K562 (cell line): Measurements from ENCODE around the gene SEC23IP. TPM values are rescaled to one million over a fixed set of nuclear protein-coding genes. Genes with fewer than 3 reads are reported as not detected.

ENCODE experiments used
- ATAC-seq: fragments of 200-7000 bp; cut with Tn5 transposase; 3 replicates; pipeline ENCODE4 v1.9.1; 2020; ENCODE audit warnings: moderate library complexity
- BruUV-seq: library from RNA; stranded (reverse); fragments of 400-500 nt; replicated peaks from 2 replicates; lab custom pipeline; 2021; lab: Mats Ljungman, UMichigan
- CTCF ChIA-PET: fragments of 300-600 bp; formaldehyde crosslinking; extraction: SDS; loops from one replicate; lab custom pipeline; 2021; ENCODE audit warnings: low intra/inter-chr PET ratio; lab: Yijun Ruan, JAX
- POLR2A ChIA-PET: fragments of 300-600, 350-650 bp; sonication (Branson Sonifier 250); formaldehyde crosslinking; extraction: SDS; loops from one replicate; lab custom pipeline; 2021; ENCODE audit warnings: antibody characterized with exemption, inconsistent platforms; lab: Yijun Ruan, JAX
- DNase-seq, 4 experiments: peaks; one replicate each; pipeline versions ENCODE4 v3.0.0 to v3.0.0-alpha.2; 2011 to 2018; ENCODE audit warnings: low spot score in 3 of 4, mixed read lengths in 3 of 4; ENCODE audit errors: extremely low read depth in 1 of 4
- FAIRE-seq: peaks from 2 replicates; lab custom pipeline; 2011; peaks lifted over from hg19 to GRCh38; lab: Jason Lieb, UNC
- H2AFZ ChIP-seq: 2 replicates; pipeline ENCODE4 v1.6.0; 2011; ENCODE audit warnings: low read depth, low read length, control low read depth, inconsistent platforms
- H3K27ac ChIP-seq: fragments of 200-600 bp; 3 replicates; pipeline ENCODE4 v1.8.0; 2011; ENCODE audit warnings: low read depth, mild to moderate bottlenecking, control low read depth, inconsistent platforms, low read length, moderate library complexity, mixed read lengths; ENCODE audit errors: extremely low read depth
- H3K27me3 ChIP-seq, 2 experiments: fragments of 300-600 bp in 1 of 2; 2 replicates in 1 of 2; 3 replicates in 1 of 2; pipeline versions ENCODE4 v1.6.0 to v1.8.0; 2011; ENCODE audit warnings: inconsistent platforms in 2 of 2, low read length in 2 of 2, mild to moderate bottlenecking in 1 of 2, mixed read lengths in 1 of 2, moderate library complexity in 1 of 2; ENCODE audit not compliant: control insufficient read depth in 2 of 2, insufficient read depth in 2 of 2
- H3K36me3 ChIP-seq: fragments of 300-600 bp; 3 replicates; pipeline ENCODE4 v1.8.0; 2011; ENCODE audit warnings: mild to moderate bottlenecking, low read length, inconsistent platforms; ENCODE audit not compliant: control insufficient read depth, insufficient read depth
- H3K4me1 ChIP-seq, 2 experiments: fragments of 200-600 bp in 1 of 2; replicated peaks in 1 of 2; 2 replicates in 1 of 2; 3 replicates in 1 of 2; pipeline versions ENCODE4 v1.5.1 to v1.8.0; 2011; ENCODE audit warnings: inconsistent platforms in 2 of 2, low read length in 2 of 2, mild to moderate bottlenecking in 1 of 2, mixed read lengths in 1 of 2, moderate library complexity in 1 of 2; ENCODE audit not compliant: control insufficient read depth in 2 of 2, insufficient read depth in 2 of 2
- H3K4me2 ChIP-seq: 2 replicates; pipeline ENCODE4 v1.6.1; 2011; ENCODE audit warnings: low read length, control low read depth, inconsistent platforms, mixed read lengths; ENCODE audit not compliant: insufficient read depth
- H3K4me3 ChIP-seq: fragments of 200-600 bp; sonication (generic), shearing (Covaris generic); 2 replicates; pipeline ENCODE4 v1.5.1; 2016; ENCODE audit warnings: control low read depth, inconsistent platforms
- H3K79me2 ChIP-seq: fragments of 200-600 bp; 3 replicates; pipeline ENCODE4 v1.8.0; 2011; ENCODE audit warnings: low read length, inconsistent platforms; ENCODE audit not compliant: control insufficient read depth, insufficient read depth
- H3K9ac ChIP-seq, 2 experiments: 2 replicates each; pipeline versions ENCODE4 v1.6.0 to v1.6.1; 2011; ENCODE audit warnings: low read depth in 2 of 2, low read length in 2 of 2, control low read depth in 1 of 2, inconsistent platforms in 1 of 2, mild to moderate bottlenecking in 1 of 2, mixed read lengths in 1 of 2; ENCODE audit not compliant: insufficient read depth in 1 of 2
- H3K9me1 ChIP-seq: one replicate; pipeline ENCODE4 v1.6.0; 2011; ENCODE audit warnings: inconsistent platforms, mild to moderate bottlenecking, low read length, moderate library complexity; ENCODE audit not compliant: control insufficient read depth, insufficient read depth
- H3K9me3 ChIP-seq: replicated peaks from 2 replicates; pipeline ENCODE4 v1.5.1; 2011; ENCODE audit warnings: low read depth, low read length, inconsistent platforms; ENCODE audit not compliant: control insufficient read depth, insufficient read depth
- H4K20me1 ChIP-seq: replicated peaks from 2 replicates; pipeline ENCODE4 v1.6.1; 2011; ENCODE audit warnings: low read length, inconsistent platforms, mixed read lengths; ENCODE audit not compliant: control insufficient read depth, insufficient read depth
- ARNT ChIP-seq, 2 experiments: fragments of 450-650 bp; IDR thresholded peaks; 2 replicates each; pipeline ENCODE4 v1.6.1; 2016; ENCODE audit warnings: mild to moderate bottlenecking in 1 of 2
- E2F1 ChIP-seq: sonication (generic); formaldehyde crosslinking; IDR thresholded peaks from 2 replicates; pipeline ENCODE4 v1.8.1; 2023; ENCODE audit warnings: mild to moderate bottlenecking, missing genetic modification reagents, moderate library complexity
- E2F3 ChIP-seq: fragments of 250-450 bp; sonication (Bioruptor Pico); IDR thresholded peaks from 2 replicates; pipeline ENCODE4 v1.4.0; 2020; ENCODE audit warnings: mild to moderate bottlenecking
- EZH2 ChIP-seq: IDR thresholded peaks from 2 replicates; pipeline ENCODE4 v1.6.1; 2012; ENCODE audit warnings: low read depth, mild to moderate bottlenecking, inconsistent platforms, low read length, borderline replicate concordance
- MNT ChIP-seq, 2 experiments: fragments of 450-650 bp; conservative IDR thresholded peaks; 2 replicates each; pipeline ENCODE4 v1.6.1; 2017; ENCODE audit warnings: mild to moderate bottlenecking in 2 of 2, moderate library complexity in 2 of 2
- MYC ChIP-seq, 2 experiments: fragments of 250-450 bp in 1 of 2; sonication (Bioruptor Pico) in 1 of 2; IDR thresholded peaks; 2 replicates each; pipeline versions ENCODE4 v1.5.1 to v1.6.1; 2012 to 2021; ENCODE audit warnings: low read depth in 2 of 2, borderline replicate concordance in 1 of 2, improper control_type of control experiment in 1 of 2, low read length in 1 of 2, mild to moderate bottlenecking in 1 of 2, moderate library complexity in 1 of 2
- NCOA2 ChIP-seq, 2 experiments: fragments of 450-650 bp; IDR thresholded peaks; 2 replicates each; pipeline ENCODE4 v1.6.1; 2018; ENCODE audit warnings: mild to moderate bottlenecking in 2 of 2, moderate library complexity in 1 of 2; ENCODE audit not compliant: partially characterized antibody in 2 of 2
- SRSF7 ChIP-seq: fragments of 200-400 bp; formaldehyde crosslinking; optimal IDR thresholded peaks from 2 replicates; pipeline ENCODE3; 2017; ENCODE audit warnings: mild to moderate bottlenecking, low read depth, low read length
- TBP ChIP-seq: optimal IDR thresholded peaks from 2 replicates; pipeline ENCODE3; 2011; ENCODE audit warnings: low read depth, low read length, improper control_type of control experiment
- TFAP4 ChIP-seq: sonication (generic); formaldehyde crosslinking; IDR thresholded peaks from 2 replicates; pipeline ENCODE4 v1.8.0; 2022; ENCODE audit warnings: missing genetic modification reagents, mild to moderate bottlenecking, moderate library complexity, borderline replicate concordance
- ZC3H4 ChIP-seq: sonication (generic); formaldehyde crosslinking; IDR thresholded peaks from 2 replicates; pipeline ENCODE4 v1.9.0; 2021; ENCODE audit warnings: missing genetic modification reagents, borderline replicate concordance
- ZNF224 ChIP-seq: sonication (generic); formaldehyde crosslinking; IDR thresholded peaks from 2 replicates; pipeline ENCODE4 v1.8.0; 2022; ENCODE audit warnings: mild to moderate bottlenecking, missing genetic modification reagents
- ZNF277 ChIP-seq: fragments of 250-450 bp; sonication (Bioruptor Pico); IDR thresholded peaks from 2 replicates; pipeline ENCODE4 v1.8.0; 2022; ENCODE audit warnings: inconsistent platforms, mild to moderate bottlenecking, moderate library complexity, borderline replicate concordance
- ZNF507 ChIP-seq: conservative IDR thresholded peaks from 2 replicates; pipeline ENCODE4 v1.6.1; 2017; ENCODE audit warnings: missing genetic modification characterization, missing compliant biosample characterization
- ZNF589 ChIP-seq: fragments of 200-800 bp; sonication (Bioruptor generic); IDR thresholded peaks from 2 replicates; pipeline ENCODE4 v1.6.1; 2016; ENCODE audit warnings: low read depth, missing genetic modification characterization, missing compliant biosample characterization
- WGBS: fragments of 100-300 bp; shearing (Covaris generic); methylation state at CpG from one replicate; pipeline ENCODE4 v1.1.6; 2016; ENCODE audit warnings: low coverage, mixed read lengths; ENCODE audit not compliant: insufficient coverage; ENCODE audit errors: missing lambda C conversion rate; 5-methylcytosine and 5-hydroxymethylcytosine counted together
- in situ Hi-C: fragments of 300-500 bp; cut with MboI; formaldehyde crosslinking; loops from 4 replicates; pipeline ENCODE4 v1.15.0; 2018; ENCODE audit warnings: inconsistent platforms, mixed read lengths
- intact Hi-C: fragments of 100-400 bp; cut with micrococcal nuclease; formaldehyde crosslinking; loops from 2 replicates; pipeline ENCODE4 v1.14.2; 2022
- polyA plus RNA-seq, 8 experiments: library from polyadenylated mRNA; depleted of rRNA in 4 of 8; stranded (reverse) in 5 of 8; unstranded in 3 of 8; fragments of >200 nt; fragmentation: Nextera tagmentation in 2 of 8; fragmentation: Illumina TruSeq in 1 of 8; extraction: Ambion mirVana in 2 of 8; extraction: Trizol in 1 of 8; gene quantifications; 2 replicates each; pipeline versions ENCODE4 v1.2.1 to v1.2.3, GENCODE V29; 2011 to 2014; ENCODE audit warnings: inconsistent platforms in 1 of 8, missing spikeins in 1 of 8
- total RNA-seq, 7 experiments: library from RNA; depleted of rRNA in 6 of 7; stranded (reverse); fragments of >200 nt in 6 of 7; fragmentation: Illumina TruSeq in 2 of 7; extraction: Trizol in 2 of 7; gene quantifications; 2 replicates each; pipeline versions ENCODE4 v1.2.1 to v1.2.3, GENCODE V29; 2011 to 2021; ENCODE audit warnings: low replicate concordance in 1 of 7

The SEC23IP gene
- total and polyA plus RNA-seq, 9 of the 15 experiments (the other 6 are each of a cell fraction or from before 2014, with no cell fraction given) = 15.8 to 38.4 (median 22.5) TPM

- intact Hi-C loops (loop anchor here (5.0 kb wide), 1 partner anchor 168 kb away; no protein-coding TSS in a partner anchor), in situ Hi-C loops (no loop called here)
- H3K36me3 ChIP-seq = peaks cover 68% of the 10 kb centered on the region
- H3K4me2 ChIP-seq = no peak overlapping the region
- no peak for FAIRE-seq
- no peak overlapping the region for H3K4me3 ChIP-seq
- no peak for DNase-seq
- no peaks in the 10 kb centered on the region for H3K79me2 ChIP-seq
- no peak for TF ChIP-seq ZC3H4 (CRISPR knock-in tag)
- no peak for TF ChIP-seq ZNF507
- no peak for TF ChIP-seq MYC (IDR thresholded peaks at IDR 0.05; ENCODE audit: low read depth, low read length)
- TF ChIP-seq MYC (CRISPR knock-in tag; IDR thresholded peaks at IDR 0.05; ENCODE audit: borderline replicate concordance, low read depth) = no peak
- no peak for TF ChIP-seq ZNF277 (CRISPR knock-in tag)
- TF ChIP-seq E2F1 (CRISPR knock-in tag) = no peak
- no peak for TF ChIP-seq EZH2
- TF ChIP-seq SRSF7 = no peak
- TF ChIP-seq ARNT (IDR thresholded peaks at IDR 0.05) = no peak
- no peak for TF ChIP-seq E2F3 (CRISPR knock-in tag)
- no peak for TF ChIP-seq MNT (conservative IDR thresholded peaks at IDR 0.05)
- no peak for TF ChIP-seq NCOA2 (IDR thresholded peaks at IDR 0.05; ENCODE audit: partially characterized antibody in 2 of 2)
- no peak for TF ChIP-seq ZNF224
- no peak for TF ChIP-seq TBP
- no peak for TF ChIP-seq ZNF589 (CRISPR knock-in tag)
- TF ChIP-seq TFAP4 = no peak
- H3K27ac ChIP-seq = no peak overlapping the region
- ChIA-PET POLR2A (interaction anchor here (0.9 kb wide), 1 partner anchor 40 kb away, joined by 3 read pairs; no protein-coding TSS in a partner anchor), CTCF (no interaction called here)
- H3K27me3 ChIP-seq = no peaks in the 10 kb centered on the region
- no peak overlapping the region for H2AFZ ChIP-seq
- no peak for ATAC-seq
- no TSS peak for BruUV-seq
- H3K9ac ChIP-seq = no peak overlapping the region
- H3K9me3 ChIP-seq = no peaks in the 10 kb centered on the region
- no peaks in the 10 kb centered on the region for H3K4me1 ChIP-seq
- whole genome bisulfite sequencing = 100% methylated on average over 1 of the region's 1 CpG
- H4K20me1 ChIP-seq = no peaks in the 10 kb centered on the region
- H3K9me1 ChIP-seq = no peaks in the 10 kb centered on the region
Observed at GRCh38 chr10:119919826-119920225, 27.3 kb downstream of the SEC23IP start.
